Measurements from ENCODE around the gene HIKESHI. TPM values are rescaled to one million over a fixed set of nuclear protein-coding genes. Genes with fewer than 3 reads are reported as not detected.

HIKESHI gene
- total and polyA plus RNA-seq, 2 of the 13 experiments (the other 11 are each of a cell fraction or from before 2014, with no cell fraction given) = 67.8 to 74.8 TPM

DNA sequence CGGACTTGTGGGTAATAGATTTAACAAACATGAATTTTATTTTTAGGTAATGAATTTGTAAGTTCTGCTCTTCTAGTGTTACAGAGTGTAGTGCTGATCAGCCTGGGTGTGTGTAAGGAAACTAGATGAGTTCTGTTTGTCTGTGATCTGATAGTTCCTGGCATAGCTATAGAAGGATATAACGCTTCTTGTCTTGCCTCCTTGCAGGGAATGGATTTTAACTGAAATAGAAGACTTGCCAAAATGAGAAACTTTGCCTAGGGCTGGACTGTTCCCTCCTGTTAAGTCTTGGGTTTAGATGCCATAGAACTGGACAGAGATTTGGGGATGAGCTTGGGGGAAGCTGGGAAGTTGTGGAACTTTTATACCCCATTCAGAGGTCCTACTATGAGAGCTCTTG, 84.2 kb downstream of the HIKESHI start:
- DNase-seq (ENCODE audit: low spot score) (no peak), ATAC-seq (no peak), FAIRE-seq (no peak)
- Histone ChIP-seq H4K20me1 (ENCODE audit: insufficient read depth, low read length) (no peaks in the 10 kb centered on the region), H3K4me3 (replicated peaks in 1 of 3; ENCODE audit: insufficient read depth in 1 of 3, low read depth in 2 of 3, low read length in 3 of 3) (no peak overlapping the region), H3K9ac (ENCODE audit: insufficient read depth, low read depth, low read length) (no peak overlapping the region), H3K36me3 (replicated peaks in 1 of 2; ENCODE audit: control insufficient read depth in 1 of 2, insufficient read depth in 2 of 2, low read length in 2 of 2) (no peaks in the 10 kb centered on the region), H3K27me3 (ENCODE audit: control insufficient read depth in 1 of 2, insufficient read depth in 2 of 2, low read length in 2 of 2) (peaks cover 0 to 1% of the 10 kb centered on the region in 2 experiments; a peak in 1 of 5 replicates), H3K4me1 (ENCODE audit: insufficient read depth, low read length) (no peaks in the 10 kb centered on the region), H3K9me3 (ENCODE audit: low read length) (no peaks in the 10 kb centered on the region), H3K4me2 (ENCODE audit: low read depth, low read length) (no peak overlapping the region), H3K79me2 (ENCODE audit: insufficient read depth, low read length) (no peaks in the 10 kb centered on the region), H2AFZ (ENCODE audit: low read length) (no peak overlapping the region), H3K27ac (ENCODE audit: extremely low read length, insufficient read depth, low read length) (no peak overlapping the region)
- intact Hi-C loops (cut with micrococcal nuclease; ENCODE audit: unreplicated experiment) (no loop called here), in situ Hi-C loops (cut with HindIII; ENCODE audit: extremely low pct_ligation_motif_present, low pct_unique_long_range_greater_than_20kb) (no loop called here)
- BruUV-seq (replicated peaks) = no TSS peak
- ChIA-PET CTCF (ENCODE audit: low intra/inter-chr PET ratio, low total read pairs) (no interaction called here), POLR2A (no interaction called here)
- WGBS (ENCODE audit: low lambda C conversion rate) = 78% methylated on average over 2 of the region's 2 CpGs
- TF ChIP-seq DNMT3B (CRISPR knock-in tag; conservative IDR thresholded peaks at IDR 0.05) (no peak), NCOA5 (CRISPR knock-in tag; IDR thresholded peaks at IDR 0.05) (no peak), HHEX (CRISPR knock-in tag; IDR thresholded peaks at IDR 0.05) (no peak), ZFP36L1 (CRISPR knock-in tag; IDR thresholded peaks at IDR 0.05) (no peak), THAP7 (CRISPR knock-in tag; IDR thresholded peaks at IDR 0.05) (no peak), ZNF232 (CRISPR knock-in tag; IDR thresholded peaks at IDR 0.05; ENCODE audit: borderline replicate concordance) (no peak), FOSL2 (CRISPR knock-in tag; IDR thresholded peaks at IDR 0.05) (no peak), ETV5 (CRISPR knock-in tag; IDR thresholded peaks at IDR 0.05; ENCODE audit: borderline replicate concordance) (no peak)
- TF ChIP-seq, protein P1, sequence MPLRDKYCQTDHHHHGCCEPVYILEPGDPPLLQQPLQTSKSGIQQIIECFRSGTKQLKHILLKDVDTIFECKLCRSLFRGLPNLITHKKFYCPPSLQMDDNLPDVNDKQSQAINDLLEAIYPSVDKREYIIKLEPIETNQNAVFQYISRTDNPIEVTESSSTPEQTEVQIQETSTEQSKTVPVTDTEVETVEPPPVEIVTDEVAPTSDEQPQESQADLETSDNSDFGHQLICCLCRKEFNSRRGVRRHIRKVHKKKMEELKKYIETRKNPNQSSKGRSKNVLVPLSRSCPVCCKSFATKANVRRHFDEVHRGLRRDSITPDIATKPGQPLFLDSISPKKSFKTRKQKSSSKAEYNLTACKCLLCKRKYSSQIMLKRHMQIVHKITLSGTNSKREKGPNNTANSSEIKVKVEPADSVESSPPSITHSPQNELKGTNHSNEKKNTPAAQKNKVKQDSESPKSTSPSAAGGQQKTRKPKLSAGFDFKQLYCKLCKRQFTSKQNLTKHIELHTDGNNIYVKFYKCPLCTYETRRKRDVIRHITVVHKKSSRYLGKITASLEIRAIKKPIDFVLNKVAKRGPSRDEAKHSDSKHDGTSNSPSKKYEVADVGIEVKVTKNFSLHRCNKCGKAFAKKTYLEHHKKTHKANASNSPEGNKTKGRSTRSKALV (CRISPR knock-in tag; IDR thresholded peaks at IDR 0.05) = no peak

All from HepG2 (cell line).